Measurements from ENCODE around the gene AVPR1A.
"Not testable (repeated sequence)": the region's sequence is repeated elsewhere in the genome, so short reads cannot be mapped to it uniquely, and the experiment has no call there.

The AVPR1A gene
- total RNA-seq = 0 reads per million in 3 donors

GRCh38 chr12:63150713-63151622 lies at the start of gene AVPR1A:
Gene AVPR1A, minus strand, starts transcription at chr12:63151201. Its CDS starts 365 bp downstream, at chr12:63150836.
- DNase-seq = no peak

GRCh38 chr12:63196168-63196567 lies 45.2 kb upstream of the AVPR1A start:
- DNase-seq = no peak

More at GRCh38 chr12:63150713-63151622, at the start of gene AVPR1A:
- Histone ChIP-seq H3K36me3 (ENCODE audit: control insufficient read depth, insufficient read depth, low read length) (no peaks in the 10 kb centered on the region), H3K4me3 (ENCODE audit: insufficient read depth, low read depth, low read length, poor library complexity, severe bottlenecking) (no peak within 1 kb of the TSS), H3K27ac (ENCODE audit: insufficient read depth, low read length, poor library complexity, severe bottlenecking) (no peak within 1 kb of the TSS), H3K4me1 (ENCODE audit: control insufficient read depth, insufficient read depth, low read length, poor library complexity, severe bottlenecking) (peaks cover 4% of the 10 kb centered on the region), H3K9me3 (ENCODE audit: control insufficient read depth, low read length) (no peaks in the 10 kb centered on the region), H3K27me3 (replicated peaks; ENCODE audit: control insufficient read depth, insufficient read depth, low read length, poor library complexity, severe bottlenecking) (peaks cover 5% of the 10 kb centered on the region)

DNA sequence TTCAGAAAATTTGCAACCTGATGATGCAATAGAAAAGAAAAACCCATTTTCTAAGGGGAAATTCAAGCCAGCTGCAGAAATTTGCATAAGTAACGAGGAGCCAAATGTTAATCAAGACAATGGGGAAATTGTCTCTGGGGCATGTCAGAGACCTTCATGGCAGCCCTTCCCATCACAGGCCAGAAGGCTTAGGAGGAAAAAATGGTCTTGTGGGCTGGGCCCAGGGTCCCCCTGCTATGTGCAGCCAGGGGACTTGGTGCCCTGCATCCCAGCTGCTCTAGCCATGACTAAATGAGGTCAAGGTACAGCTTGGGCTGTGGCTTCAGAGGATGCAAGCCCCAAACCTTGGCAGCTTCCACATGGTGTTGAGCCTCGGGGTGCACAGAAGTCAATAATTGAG lies 28.2 kb upstream of the AVPR1A start:
- DNase-seq = no peak
- Histone ChIP-seq H3K4me1 (ENCODE audit: control insufficient read depth, insufficient read depth, low read length, poor library complexity, severe bottlenecking) (no peaks in the 10 kb centered on the region), H3K9me3 (ENCODE audit: control insufficient read depth, low read length) (no peaks in the 10 kb centered on the region), H3K4me3 (ENCODE audit: insufficient read depth, low read depth, low read length, poor library complexity, severe bottlenecking) (no peak overlapping the region), H3K27ac (ENCODE audit: insufficient read depth, low read length, poor library complexity, severe bottlenecking) (no peak overlapping the region), H3K36me3 (ENCODE audit: control insufficient read depth, insufficient read depth, low read length) (no peaks in the 10 kb centered on the region), H3K27me3 (replicated peaks; ENCODE audit: control insufficient read depth, insufficient read depth, low read length, poor library complexity, severe bottlenecking) (no peaks in the 10 kb centered on the region)

More at GRCh38 chr12:63196168-63196567, 45.2 kb upstream of the AVPR1A start:
- no peaks in the 10 kb centered on the region for H3K9me3 ChIP-seq (ENCODE audit: control insufficient read depth, low read length)
- no peaks in the 10 kb centered on the region for H3K36me3 ChIP-seq (ENCODE audit: control insufficient read depth, insufficient read depth, low read length)
- H3K27me3 ChIP-seq (replicated peaks; ENCODE audit: control insufficient read depth, insufficient read depth, low read length, poor library complexity, severe bottlenecking) = no peaks in the 10 kb centered on the region
- H3K27ac ChIP-seq (ENCODE audit: insufficient read depth, low read length, poor library complexity, severe bottlenecking) = no peak overlapping the region
- H3K4me1 ChIP-seq (ENCODE audit: control insufficient read depth, insufficient read depth, low read length, poor library complexity, severe bottlenecking) = no peaks in the 10 kb centered on the region
- no peak overlapping the region for H3K4me3 ChIP-seq (ENCODE audit: insufficient read depth, low read depth, low read length, poor library complexity, severe bottlenecking)

DNA sequence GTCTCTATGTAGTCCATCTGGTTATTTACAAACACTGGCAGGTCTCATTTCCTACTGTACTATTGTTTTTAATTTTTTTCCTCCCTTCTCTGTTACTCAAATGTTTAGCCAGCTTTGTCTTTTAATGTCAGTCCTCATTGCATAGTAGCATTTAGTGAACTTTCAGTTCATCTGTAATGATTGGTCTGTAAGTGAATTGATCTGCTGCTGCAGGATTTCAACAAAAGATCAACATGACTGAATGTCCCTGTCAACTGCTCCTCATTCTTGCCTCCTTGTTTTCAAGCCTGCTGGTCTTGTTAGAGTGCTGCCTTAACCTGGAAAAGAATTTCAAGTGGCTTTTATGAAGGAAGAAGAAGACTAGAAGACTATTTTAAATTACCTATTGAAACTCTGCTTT lies 19.3 kb upstream of the AVPR1A start:
- no peaks in the 10 kb centered on the region for H3K27me3 ChIP-seq (replicated peaks; ENCODE audit: control insufficient read depth, insufficient read depth, low read length, poor library complexity, severe bottlenecking)
- no peaks in the 10 kb centered on the region for H3K4me1 ChIP-seq (ENCODE audit: control insufficient read depth, insufficient read depth, low read length, poor library complexity, severe bottlenecking)
- no peaks in the 10 kb centered on the region for H3K9me3 ChIP-seq (ENCODE audit: control insufficient read depth, low read length)
- no peak overlapping the region for H3K4me3 ChIP-seq (ENCODE audit: insufficient read depth, low read depth, low read length, poor library complexity, severe bottlenecking)
- no peaks in the 10 kb centered on the region for H3K36me3 ChIP-seq (ENCODE audit: control insufficient read depth, insufficient read depth, low read length)
- H3K27ac ChIP-seq (ENCODE audit: insufficient read depth, low read length, poor library complexity, severe bottlenecking) = no peak overlapping the region
- no peak for DNase-seq

DNA sequence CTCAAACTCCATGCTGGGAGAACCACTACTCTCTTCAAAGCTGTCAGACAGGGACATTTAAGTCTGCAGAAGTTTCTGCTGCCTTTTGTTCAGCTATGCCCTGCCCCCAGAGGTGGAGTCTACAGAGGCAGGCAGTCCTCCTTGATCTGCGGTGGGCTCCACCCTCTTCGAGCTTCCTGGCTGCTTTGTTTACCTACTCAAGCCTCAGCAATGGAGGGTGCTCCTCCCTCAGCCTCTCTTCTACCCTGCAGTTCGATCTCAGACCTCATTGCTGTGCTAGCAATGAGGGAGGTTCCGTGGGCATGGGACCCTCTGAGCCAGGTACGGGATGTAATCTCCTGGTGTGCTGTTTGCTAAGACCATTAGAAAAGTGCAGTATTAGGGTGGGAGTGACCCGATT lies 16.7 kb upstream of the AVPR1A start:
- H3K36me3 ChIP-seq (ENCODE audit: control insufficient read depth, insufficient read depth, low read length); DNase-seq; H3K27ac ChIP-seq (ENCODE audit: insufficient read depth, low read length, poor library complexity, severe bottlenecking); H3K9me3 ChIP-seq (ENCODE audit: control insufficient read depth, low read length); H3K4me3 ChIP-seq (ENCODE audit: insufficient read depth, low read depth, low read length, poor library complexity, severe bottlenecking); H3K27me3 ChIP-seq (replicated peaks; ENCODE audit: control insufficient read depth, insufficient read depth, low read length, poor library complexity, severe bottlenecking); H3K4me1 ChIP-seq (ENCODE audit: control insufficient read depth, insufficient read depth, low read length, poor library complexity, severe bottlenecking): not testable (repeated sequence)

- no peaks in the 10 kb centered on the region for H3K4me1 ChIP-seq (ENCODE audit: control insufficient read depth, insufficient read depth, low read length, poor library complexity, severe bottlenecking)
These were observed 13.9 kb upstream of the AVPR1A start for GRCh38 chr12:63164911-63165310.

GRCh38 chr12:63163541-63163940 lies 12.5 kb upstream of the AVPR1A start:
- H3K27me3 ChIP-seq (replicated peaks; ENCODE audit: control insufficient read depth, insufficient read depth, low read length, poor library complexity, severe bottlenecking) = no peaks in the 10 kb centered on the region
- H3K36me3 ChIP-seq (ENCODE audit: control insufficient read depth, insufficient read depth, low read length) = no peaks in the 10 kb centered on the region
- no peak overlapping the region for H3K4me3 ChIP-seq (ENCODE audit: insufficient read depth, low read depth, low read length, poor library complexity, severe bottlenecking)
- H3K27ac ChIP-seq (ENCODE audit: insufficient read depth, low read length, poor library complexity, severe bottlenecking) = no peak overlapping the region
- no peak for DNase-seq
- no peaks in the 10 kb centered on the region for H3K9me3 ChIP-seq (ENCODE audit: control insufficient read depth, low read length)
- no peaks in the 10 kb centered on the region for H3K4me1 ChIP-seq (ENCODE audit: control insufficient read depth, insufficient read depth, low read length, poor library complexity, severe bottlenecking)

More at GRCh38 chr12:63164911-63165310, 13.9 kb upstream of the AVPR1A start:
- no peaks in the 10 kb centered on the region for H3K36me3 ChIP-seq (ENCODE audit: control insufficient read depth, insufficient read depth, low read length)
- no peaks in the 10 kb centered on the region for H3K9me3 ChIP-seq (ENCODE audit: control insufficient read depth, low read length)
- H3K27me3 ChIP-seq (replicated peaks; ENCODE audit: control insufficient read depth, insufficient read depth, low read length, poor library complexity, severe bottlenecking) = no peaks in the 10 kb centered on the region
- H3K4me3 ChIP-seq (ENCODE audit: insufficient read depth, low read depth, low read length, poor library complexity, severe bottlenecking) = no peak overlapping the region
- DNase-seq = no peak
- no peak overlapping the region for H3K27ac ChIP-seq (ENCODE audit: insufficient read depth, low read length, poor library complexity, severe bottlenecking)

- Histone ChIP-seq H3K36me3 (ENCODE audit: control insufficient read depth, insufficient read depth, low read length) (no peaks in the 10 kb centered on the region), H3K27me3 (replicated peaks; ENCODE audit: control insufficient read depth, insufficient read depth, low read length, poor library complexity, severe bottlenecking) (peaks cover 5% of the 10 kb centered on the region), H3K9me3 (ENCODE audit: control insufficient read depth, low read length) (no peaks in the 10 kb centered on the region), H3K4me1 (ENCODE audit: control insufficient read depth, insufficient read depth, low read length, poor library complexity, severe bottlenecking) (peaks cover 4% of the 10 kb centered on the region), H3K27ac (ENCODE audit: insufficient read depth, low read length, poor library complexity, severe bottlenecking) (no peak overlapping the region), H3K4me3 (ENCODE audit: insufficient read depth, low read depth, low read length, poor library complexity, severe bottlenecking) (no peak overlapping the region)
- DNase-seq = no peak
These were observed 4.4 kb upstream of the AVPR1A start for GRCh38 chr12:63155375-63155774.

DNA sequence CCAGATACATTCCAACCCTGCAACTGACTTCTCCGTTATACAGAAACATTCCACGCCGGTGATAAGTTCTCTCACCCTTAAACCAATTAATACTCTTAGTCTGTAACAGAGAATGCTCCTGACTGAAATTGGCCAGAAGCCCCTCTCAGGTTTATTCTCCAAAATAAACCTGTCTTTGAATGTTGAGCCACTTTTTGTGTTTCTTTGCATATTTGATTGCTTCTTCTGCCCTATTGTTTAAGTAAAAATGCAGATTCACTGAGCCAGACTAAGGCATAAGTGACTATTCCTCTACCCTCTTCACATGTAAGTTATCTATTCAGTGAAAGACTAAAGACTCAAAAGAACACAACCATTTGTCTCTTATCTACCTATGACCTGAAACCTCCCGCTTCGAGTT lies 3.6 kb upstream of the AVPR1A start:
- Histone ChIP-seq H3K4me1 (ENCODE audit: control insufficient read depth, insufficient read depth, low read length, poor library complexity, severe bottlenecking) (peaks cover 4% of the 10 kb centered on the region), H3K27me3 (replicated peaks; ENCODE audit: control insufficient read depth, insufficient read depth, low read length, poor library complexity, severe bottlenecking) (peaks cover 5% of the 10 kb centered on the region), H3K27ac (ENCODE audit: insufficient read depth, low read length, poor library complexity, severe bottlenecking) (no peak overlapping the region), H3K9me3 (ENCODE audit: control insufficient read depth, low read length) (no peaks in the 10 kb centered on the region), H3K4me3 (ENCODE audit: insufficient read depth, low read depth, low read length, poor library complexity, severe bottlenecking) (no peak overlapping the region), H3K36me3 (ENCODE audit: control insufficient read depth, insufficient read depth, low read length) (no peaks in the 10 kb centered on the region)
- no peak for DNase-seq

DNA sequence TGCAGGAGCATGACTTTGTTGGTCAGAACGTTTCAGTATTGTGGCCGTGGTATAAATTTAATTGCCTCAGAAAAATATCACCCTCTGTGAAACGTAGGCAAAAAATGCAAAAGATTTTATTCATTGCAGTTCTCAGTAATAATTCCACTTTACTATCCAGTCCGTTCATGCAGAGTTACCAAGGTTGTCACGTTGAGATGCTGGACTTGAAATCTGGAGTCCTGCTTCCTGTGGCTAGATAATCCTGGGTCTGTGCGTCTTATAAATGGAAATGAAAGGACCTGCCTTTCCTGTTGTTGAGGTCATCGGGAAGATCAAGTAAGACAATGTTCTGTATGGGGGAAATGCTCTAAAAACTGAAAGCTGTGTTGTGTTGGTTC lies 1.3 kb upstream of the AVPR1A start:
- Histone ChIP-seq H3K27me3 (replicated peaks; ENCODE audit: control insufficient read depth, insufficient read depth, low read length, poor library complexity, severe bottlenecking) (peaks cover 5% of the 10 kb centered on the region), H3K4me3 (ENCODE audit: insufficient read depth, low read depth, low read length, poor library complexity, severe bottlenecking) (no peak overlapping the region), H3K4me1 (ENCODE audit: control insufficient read depth, insufficient read depth, low read length, poor library complexity, severe bottlenecking) (peaks cover 4% of the 10 kb centered on the region), H3K36me3 (ENCODE audit: control insufficient read depth, insufficient read depth, low read length) (no peaks in the 10 kb centered on the region), H3K27ac (ENCODE audit: insufficient read depth, low read length, poor library complexity, severe bottlenecking) (no peak overlapping the region), H3K9me3 (ENCODE audit: control insufficient read depth, low read length) (no peaks in the 10 kb centered on the region)
- DNase-seq = no peak
